SK-N-MC (cell line): Measurements from ENCODE around the gene ACP1.
"Not testable (repeated sequence)": the region's sequence is repeated elsewhere in the genome, so short reads cannot be mapped to it uniquely, and the experiment has no call there.

ENCODE experiments used
- DNase-seq: peaks from one replicate; pipeline ENCODE4 v3.0.0-alpha.2; 2011; ENCODE audit warnings: low read depth, low spot score
- H3K27ac ChIP-seq: fragments of 200-600 bp; sonication (generic); 2 replicates; pipeline ENCODE4 v1.5.1; 2016; ENCODE audit warnings: mixed run types
- H3K36me3 ChIP-seq: fragments of 200-600 bp; sonication (generic); 2 replicates; pipeline ENCODE4 v1.6.1; 2017; ENCODE audit warnings: antibody characterized with exemption, low read length, mixed read lengths; ENCODE audit not compliant: insufficient read depth
- H3K4me3 ChIP-seq: fragments of 200-600 bp; sonication (generic); 2 replicates; pipeline ENCODE4 v1.5.1; 2016
- H3K9ac ChIP-seq: fragments of 200-600 bp; sonication (generic); 2 replicates; pipeline ENCODE4 v1.8.0; 2017; ENCODE audit warnings: mixed run types, mixed read lengths; ENCODE audit not compliant: insufficient read length
- H3K9me3 ChIP-seq: fragments of 200-600 bp; sonication (generic); 2 replicates; pipeline ENCODE4 v1.6.1; 2017; ENCODE audit warnings: low read depth, mild to moderate bottlenecking, antibody characterized with exemption, low read length, moderate library complexity, mixed read lengths
- EZH2 ChIP-seq: fragments of 200-600 bp; sonication (generic); IDR thresholded peaks from one replicate; pipeline ENCODE4 v1.6.1; 2017; ENCODE audit warnings: antibody characterized with exemption
- FOXP2 ChIP-seq: optimal IDR thresholded peaks from 2 replicates; pipeline ENCODE3; 2011; ENCODE audit warnings: mild to moderate bottlenecking, moderate library complexity; ENCODE audit not compliant: insufficient read depth; ENCODE audit errors: extremely low read length, control extremely low read depth
- POLR2AphosphoS5 ChIP-seq: IDR thresholded peaks from 2 replicates; pipeline ENCODE4 v1.6.1; 2012; ENCODE audit warnings: mild to moderate bottlenecking, low read depth, low read length, borderline replicate concordance

ACP1 gene

DNA sequence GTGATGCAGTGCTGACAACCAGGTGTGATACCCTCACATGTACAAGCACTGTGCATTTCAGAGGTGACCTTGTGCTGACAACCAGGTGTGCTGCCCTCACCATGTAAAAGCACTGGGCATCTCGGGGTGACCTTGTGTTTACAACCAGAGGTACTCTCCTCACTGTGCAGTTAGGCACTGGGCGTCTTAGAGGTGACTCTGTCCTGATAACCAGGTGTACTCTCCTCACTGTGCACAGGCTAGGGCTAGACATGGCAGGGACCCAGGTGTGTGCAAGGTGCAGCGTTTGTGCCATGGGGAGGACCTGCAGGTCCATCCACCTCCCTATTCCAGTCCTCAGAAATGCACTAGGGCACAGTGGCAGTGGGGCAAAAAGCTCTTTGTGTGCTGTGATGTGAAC, 31.6 kb downstream of the ACP1 start:
- no peak for DNase-seq

DNA sequence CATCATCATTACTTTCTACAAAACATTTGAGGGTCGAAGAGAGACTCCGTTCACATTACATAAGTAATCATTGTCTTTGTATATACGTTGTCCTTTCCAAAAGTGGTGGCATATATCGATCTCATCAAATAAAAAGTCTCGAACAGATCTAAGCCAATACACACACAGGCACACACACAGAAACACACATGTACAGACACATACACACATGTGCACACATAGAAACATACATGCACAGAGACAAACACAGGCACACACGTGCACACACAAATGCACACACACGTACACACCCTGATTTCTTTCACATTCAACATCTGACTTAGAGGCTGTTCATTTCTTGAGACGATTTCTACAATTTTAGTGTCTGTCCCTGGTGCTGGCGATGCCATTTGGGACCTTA, 40.6 kb downstream of the ACP1 start:
- Histone ChIP-seq H3K9me3 (no peaks in the 10 kb centered on the region), H3K36me3 (no peaks in the 10 kb centered on the region), H3K27ac (no peak overlapping the region), H3K9ac (no peak overlapping the region), H3K4me3 (no peak overlapping the region)
- no peak for TF ChIP-seq EZH2
- TF ChIP-seq POLR2AphosphoS5: no peak
- no peak for TF ChIP-seq FOXP2
- DNase-seq: no peak

More for the DNA sequence above, 31.6 kb downstream of the ACP1 start:
- H3K9me3 ChIP-seq: no peaks in the 10 kb centered on the region
- H3K36me3 ChIP-seq: no peaks in the 10 kb centered on the region
- H3K9ac ChIP-seq: no peak overlapping the region
- H3K4me3 ChIP-seq: no peak overlapping the region
- H3K27ac ChIP-seq: no peak overlapping the region
- no peak for TF ChIP-seq EZH2
- TF ChIP-seq FOXP2: no peak
- TF ChIP-seq POLR2AphosphoS5: no peak

DNA sequence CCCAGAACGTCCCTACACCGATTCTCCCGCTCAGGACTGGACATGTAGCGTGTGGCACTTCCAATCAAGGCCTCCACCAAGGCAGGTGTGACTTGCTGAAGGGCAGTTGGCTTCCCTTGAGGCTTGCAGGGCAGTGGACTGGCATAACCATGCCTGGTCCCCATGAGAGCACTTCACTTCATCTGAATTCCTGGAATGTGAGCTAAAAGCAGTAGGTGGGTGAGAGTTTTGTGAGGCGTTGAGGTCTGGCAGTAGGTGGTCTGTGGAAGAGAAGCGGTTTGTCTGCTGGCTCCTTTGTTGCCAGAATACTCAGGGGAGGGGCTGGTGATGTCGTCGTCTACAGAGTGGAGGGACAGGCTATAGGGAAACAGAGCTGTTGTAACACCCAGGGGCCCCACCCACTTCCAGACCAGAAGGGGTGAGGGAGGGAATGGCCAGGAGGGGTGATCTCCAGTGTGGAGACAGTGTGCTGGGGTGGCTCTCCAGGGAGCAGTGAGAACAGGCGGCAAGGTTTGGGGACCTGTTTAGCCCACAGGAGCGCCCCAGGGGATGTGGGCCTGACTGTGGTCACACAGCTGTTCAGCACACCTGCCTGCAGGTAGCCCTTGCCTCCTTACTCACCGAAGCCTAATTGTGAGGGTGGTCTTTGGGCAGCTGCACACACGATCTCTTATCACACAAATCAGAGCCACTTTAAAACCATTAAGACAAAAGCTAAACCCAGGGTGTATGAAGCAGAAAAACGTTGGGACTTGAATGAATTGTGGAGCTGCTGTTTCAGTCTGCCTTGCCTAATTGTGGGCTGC, 44.6 kb downstream of the ACP1 start:
- no peaks in the 10 kb centered on the region for H3K36me3 ChIP-seq
- H3K4me3 ChIP-seq: no peak overlapping the region
- no peak overlapping the region for H3K27ac ChIP-seq
- no peak for TF ChIP-seq EZH2
- TF ChIP-seq POLR2AphosphoS5: no peak
- TF ChIP-seq FOXP2: no peak
- no peaks in the 10 kb centered on the region for H3K9me3 ChIP-seq
- no peak overlapping the region for H3K9ac ChIP-seq
- DNase-seq: no peak

DNA sequence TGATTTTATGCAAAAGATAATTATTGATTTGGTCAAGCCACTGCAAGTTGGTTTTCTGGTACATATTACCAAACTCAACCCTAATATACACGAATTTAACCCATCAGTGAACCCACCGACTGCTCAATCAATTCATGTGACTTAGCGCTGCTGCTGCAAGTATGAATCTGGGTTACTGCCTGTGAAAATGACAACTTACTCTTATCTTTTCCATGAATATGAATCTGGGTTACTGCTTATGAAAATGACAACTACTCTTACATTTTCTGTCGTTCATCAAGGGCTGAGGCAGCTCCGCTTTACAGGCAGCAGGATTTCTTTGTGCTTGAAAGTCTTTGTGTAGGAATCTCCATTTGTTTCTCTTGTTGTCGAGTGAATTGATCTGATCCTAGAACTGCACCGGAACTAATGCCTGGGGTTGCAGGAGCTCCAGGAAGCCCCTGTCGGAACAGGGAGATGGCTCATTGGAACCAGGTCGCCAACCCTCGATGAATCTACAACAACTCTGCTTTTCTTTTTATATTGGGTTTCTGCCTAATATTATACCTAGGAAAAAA, 45.3 kb downstream of the ACP1 start:
- no peak for DNase-seq
- H3K36me3 ChIP-seq: no peaks in the 10 kb centered on the region
- no peaks in the 10 kb centered on the region for H3K9me3 ChIP-seq
- H3K27ac ChIP-seq: no peak overlapping the region
- TF ChIP-seq FOXP2: no peak
- TF ChIP-seq EZH2: no peak
- no peak for TF ChIP-seq POLR2AphosphoS5
- H3K9ac ChIP-seq: no peak overlapping the region
- no peak overlapping the region for H3K4me3 ChIP-seq

DNA sequence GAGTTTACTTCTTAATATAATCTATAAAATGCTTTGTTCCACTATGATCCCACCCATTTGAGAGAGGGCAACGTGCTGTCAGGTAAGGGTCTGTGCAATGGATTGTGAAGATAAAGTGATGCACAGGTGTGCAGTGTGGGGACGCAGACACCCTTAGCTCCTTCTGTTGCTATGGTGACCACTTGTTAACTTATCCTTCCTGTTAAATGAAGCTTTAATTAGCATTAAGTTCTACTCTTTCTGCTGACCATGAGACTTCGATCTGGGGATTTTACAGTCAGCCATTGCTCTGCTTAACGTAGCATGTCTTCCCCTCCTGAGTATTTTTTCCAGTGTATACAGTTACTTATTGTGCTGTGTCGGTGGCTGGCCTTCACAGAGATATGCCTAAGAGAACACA, 46.2 kb downstream of the ACP1 start:
- no peak for DNase-seq
- Histone ChIP-seq H3K4me3 (no peak overlapping the region), H3K9ac (no peak overlapping the region), H3K36me3 (no peaks in the 10 kb centered on the region), H3K27ac (no peak overlapping the region), H3K9me3 (no peaks in the 10 kb centered on the region)
- TF ChIP-seq EZH2: no peak
- no peak for TF ChIP-seq POLR2AphosphoS5
- no peak for TF ChIP-seq FOXP2

DNA sequence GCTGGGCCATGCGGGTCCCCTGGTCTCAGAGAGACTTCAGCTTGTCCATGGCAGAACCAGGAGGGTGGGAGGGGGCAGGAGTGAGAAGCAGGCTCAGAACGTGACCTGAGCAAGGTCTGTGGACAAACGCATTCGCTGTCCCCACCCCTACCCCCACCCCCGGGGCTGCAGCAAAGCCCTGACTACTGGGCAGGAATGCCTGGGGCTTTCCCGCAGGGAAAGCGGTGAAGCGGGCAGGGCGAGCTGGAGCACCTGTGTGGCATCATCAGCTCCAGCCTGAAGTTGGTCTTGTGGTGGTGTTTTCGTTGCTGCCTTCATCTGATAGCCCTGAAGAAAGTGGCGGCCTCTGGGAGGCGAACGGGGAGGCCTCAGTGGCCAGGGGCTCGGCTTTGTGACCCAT, 49.2 kb downstream of the ACP1 start:
- no peaks in the 10 kb centered on the region for H3K9me3 ChIP-seq
- DNase-seq: no peak
- TF ChIP-seq FOXP2 (no peak), POLR2AphosphoS5 (no peak), EZH2 (no peak)
- no peak overlapping the region for H3K27ac ChIP-seq
- H3K4me3 ChIP-seq: no peak overlapping the region
- no peak overlapping the region for H3K9ac ChIP-seq
- H3K36me3 ChIP-seq: no peaks in the 10 kb centered on the region

DNA sequence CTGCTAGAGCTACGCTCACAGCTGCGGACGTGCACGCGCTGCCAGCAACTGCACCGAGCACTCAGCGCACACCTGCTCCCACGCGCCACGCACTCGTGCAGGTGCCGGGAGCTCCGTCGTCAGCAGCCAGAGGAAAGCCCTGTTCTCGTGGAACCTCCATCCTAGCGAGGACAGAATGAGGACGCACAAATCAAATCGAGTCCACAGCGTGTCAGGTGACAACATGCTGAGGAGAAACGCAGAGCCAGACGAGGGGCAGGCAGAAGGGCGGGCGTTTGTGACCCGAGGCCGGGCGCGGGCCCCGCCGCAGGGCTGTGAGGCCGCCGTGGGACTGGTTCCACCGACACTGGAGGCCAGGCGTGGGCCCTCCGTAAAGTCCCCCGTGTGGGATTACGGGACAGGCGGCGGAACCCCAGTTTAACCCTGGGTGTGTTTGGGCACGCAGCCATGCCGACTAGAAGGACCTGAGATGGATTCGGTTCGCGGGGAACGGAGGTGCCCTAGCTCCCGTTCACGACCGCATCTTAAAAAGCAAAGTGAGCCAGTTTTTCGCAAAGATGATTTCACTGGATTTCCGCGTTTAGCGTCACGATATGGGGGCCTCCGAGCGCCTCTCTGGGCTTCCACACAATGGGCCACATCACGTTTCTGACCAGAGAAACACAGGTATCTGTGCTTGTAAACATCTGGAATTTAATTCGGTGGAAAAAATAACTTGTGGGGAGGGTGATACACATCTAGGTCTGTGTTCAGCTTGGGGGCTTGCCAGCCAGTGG, 50.0 kb downstream of the ACP1 start:
- no peak for DNase-seq
- Histone ChIP-seq H3K9me3 (no peaks in the 10 kb centered on the region), H3K4me3 (no peak overlapping the region), H3K27ac (no peak overlapping the region), H3K9ac (no peak overlapping the region), H3K36me3 (no peaks in the 10 kb centered on the region)
- TF ChIP-seq POLR2AphosphoS5 (no peak), EZH2 (no peak), FOXP2 (no peak)

DNA sequence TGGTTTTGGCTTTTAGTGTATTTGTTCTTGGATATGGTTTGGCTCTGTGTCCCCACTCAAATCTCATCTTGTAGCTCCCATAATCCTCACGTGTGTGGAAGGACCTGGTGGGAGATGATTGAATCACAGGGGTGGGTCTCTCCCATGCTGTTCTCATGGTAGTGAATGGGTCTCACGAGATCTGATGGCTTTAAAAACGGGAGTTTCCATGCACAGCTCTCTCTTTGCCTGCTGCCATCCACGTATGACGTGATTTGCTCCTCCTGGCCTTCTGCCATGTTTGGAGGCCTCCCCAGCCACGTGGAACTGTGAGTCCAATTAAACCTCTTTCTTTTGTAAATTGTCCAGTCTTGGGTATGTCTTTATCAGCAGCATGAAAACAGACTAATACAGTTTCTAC, 51.2 kb downstream of the ACP1 start:
- not testable (repeated sequence) for DNase-seq, H3K9me3 ChIP-seq, H3K27ac ChIP-seq, H3K36me3 ChIP-seq, H3K9ac ChIP-seq, H3K4me3 ChIP-seq
